Ovary (tissue), 3 donors: Measurements from ENCODE around the gene PPTC7.
"Not testable (repeated sequence)": the region's sequence is repeated elsewhere in the genome, so short reads cannot be mapped to it uniquely, and the experiment has no call there.

ENCODE experiments used
- CTCF ChIP-seq, 3 donors: fragments of 450-650 bp in 2 of 3; fragments of 200-600 bp in 1 of 3; IDR thresholded peaks; one replicate each; pipeline versions ENCODE4 v1.5.1 to v1.8.0; 2016 to 2022; ENCODE audit warnings: antibody characterized with exemption in 3 of 3, mild to moderate bottlenecking in 1 of 3
- POLR2A ChIP-seq: fragments of 450-650 bp; IDR thresholded peaks from one replicate; pipeline ENCODE4 v1.6.1; 2017; ENCODE audit warnings: antibody characterized with exemption, mild to moderate bottlenecking, moderate library complexity
- donor health status: DM: no; HTN: no; CAD: no.

GRCh38 chr12:110602085-110602814 lies 19.1 kb upstream of the PPTC7 start:
- not testable (repeated sequence) for TF ChIP-seq POLR2A
- TF ChIP-seq CTCF (IDR thresholded peaks at IDR 0.05), result peak; percentile 29 to 59 (median 56)
